Activated T-helper 1 cell treated with Interleukin-2 at 50 U/mL for 16 hours (primary cell): ENCODE results near the gene PRSS12.
"Not testable (repeated sequence)": the region's sequence is repeated elsewhere in the genome, so short reads cannot be mapped to it uniquely, and the experiment has no call there.

Source experiments
- DNase-seq: peaks from one replicate; pipeline ENCODE4 v3.0.0-alpha.2; 2020; ENCODE audit warnings: low read depth

The PRSS12 gene

GRCh38 chr4:118278473-118279274, 74.1 kb downstream of the PRSS12 start:
- peak; percentile 96 for DNase-seq

- DNase-seq, result no peak
These were observed 75.6 kb downstream of the PRSS12 start for GRCh38 chr4:118277243-118277642.

GRCh38 chr4:118276580-118276979, 76.2 kb downstream of the PRSS12 start:
- DNase-seq, result no peak

- no peak for DNase-seq
These were observed 79.2 kb downstream of the PRSS12 start for GRCh38 chr4:118273642-118274041.

- no peak for DNase-seq
These were observed 81.0 kb downstream of the PRSS12 start for GRCh38 chr4:118271788-118272187.

- no peak for DNase-seq
These were observed 82.3 kb downstream of the PRSS12 start for GRCh38 chr4:118270492-118270891.

- DNase-seq, result no peak
These were observed 84.0 kb downstream of the PRSS12 start for GRCh38 chr4:118268780-118269179.

GRCh38 chr4:118266145-118266496, 86.7 kb downstream of the PRSS12 start:
- DNase-seq, result not testable (repeated sequence)

- no peak for DNase-seq
These were observed 87.3 kb downstream of the PRSS12 start for GRCh38 chr4:118265312-118266144.

GRCh38 chr4:118264096-118264495, 88.7 kb downstream of the PRSS12 start:
- DNase-seq, result no peak

- no peak for DNase-seq
These were observed 92.5 kb downstream of the PRSS12 start for GRCh38 chr4:118260309-118260708.

GRCh38 chr4:118259111-118259510, 93.7 kb downstream of the PRSS12 start:
- DNase-seq, result no peak

- no peak for DNase-seq
These were observed 98.4 kb downstream of the PRSS12 start for GRCh38 chr4:118254368-118254767.

- no peak for DNase-seq
These were observed 102.9 kb downstream of the PRSS12 start for GRCh38 chr4:118249890-118250289.

GRCh38 chr4:118237531-118237930, 115.3 kb downstream of the PRSS12 start:
- DNase-seq, result no peak

GRCh38 chr4:118235566-118236120, 117.2 kb downstream of the PRSS12 start:
- DNase-seq, result no peak
